Stimulated activated CD4-positive, alpha-beta T cell treated with anti-CD3 and anti-CD28 coated beads, Interleukin-2, amount 100 ng/mL, for 4 hours (primary cell): ENCODE measurements around the gene OR1C1.
"Not testable (repeated sequence)": the region's sequence is repeated elsewhere in the genome, so short reads cannot be mapped to it uniquely, and the experiment has no call there.

ENCODE experiments used
- DNase-seq: peaks from one replicate; pipeline ENCODE4 v3.0.0-alpha.2; 2020; ENCODE audit warnings: low read depth

The OR1C1 gene

GRCh38 chr1:247760456-247760855 lies at the start of gene OR1C1:
Gene OR1C1 (minus strand): TSS chr1:247760556. CDS start chr1:247758406, 2,150 bp downstream.
- DNase-seq: no peak

- DNase-seq: no peak
Measured at GRCh38 chr1:247797518-247797917, 37.2 kb upstream of the OR1C1 start.

GRCh38 chr1:247769603-247770002 lies 9.2 kb upstream of the OR1C1 start:
- no peak for DNase-seq

GRCh38 chr1:247754311-247754710 lies 6.0 kb downstream of the OR1C1 start:
- not testable (repeated sequence) for DNase-seq

GRCh38 chr1:247749870-247750269 lies 10.5 kb downstream of the OR1C1 start:
- DNase-seq: no peak

- no peak for DNase-seq
Measured at GRCh38 chr1:247748041-247748440, 12.3 kb downstream of the OR1C1 start, which contains the start of gene OR14A2. Gene OR14A2 (minus strand): TSS chr1:247748141.

- DNase-seq: no peak
Measured at GRCh38 chr1:247747616-247748015, 12.7 kb downstream of the OR1C1 start.

GRCh38 chr1:247746391-247746935 lies 13.9 kb downstream of the OR1C1 start:
- no peak for DNase-seq

GRCh38 chr1:247742215-247742760 lies 18.1 kb downstream of the OR1C1 start:
- DNase-seq: not testable (repeated sequence)

GRCh38 chr1:247741756-247742155 lies 18.6 kb downstream of the OR1C1 start:
- no peak for DNase-seq

GRCh38 chr1:247740721-247741120 lies 19.6 kb downstream of the OR1C1 start:
- DNase-seq: no peak

GRCh38 chr1:247738315-247738714 lies 22.0 kb downstream of the OR1C1 start, which contains the start of gene OR14K1:
Gene OR14K1 (plus strand): TSS chr1:247738615. CDS start chr1:247738615, 0 bp downstream.
- DNase-seq: no peak

GRCh38 chr1:247721222-247721621 lies 39.1 kb downstream of the OR1C1 start:
- no peak for DNase-seq

GRCh38 chr1:247716546-247716945 lies 43.8 kb downstream of the OR1C1 start, which contains the start of gene OR6F1:
Gene OR6F1 (minus strand): TSS chr1:247716646. CDS start chr1:247712755, 3,891 bp downstream.
- no peak for DNase-seq

GRCh38 chr1:247713753-247714152 lies 46.6 kb downstream of the OR1C1 start:
- DNase-seq: no peak

- DNase-seq: not testable (repeated sequence)
Measured at GRCh38 chr1:247710681-247711080, 49.7 kb downstream of the OR1C1 start.
